ENCODE data around the gene PRPH2. TPM values are rescaled to one million over a fixed set of nuclear protein-coding genes. Genes with fewer than 3 reads are reported as not detected.

Gene PRPH2
- total RNA-seq, 6 experiments from 2014 or later, result 0.16 TPM; not detected in 5

DNA sequence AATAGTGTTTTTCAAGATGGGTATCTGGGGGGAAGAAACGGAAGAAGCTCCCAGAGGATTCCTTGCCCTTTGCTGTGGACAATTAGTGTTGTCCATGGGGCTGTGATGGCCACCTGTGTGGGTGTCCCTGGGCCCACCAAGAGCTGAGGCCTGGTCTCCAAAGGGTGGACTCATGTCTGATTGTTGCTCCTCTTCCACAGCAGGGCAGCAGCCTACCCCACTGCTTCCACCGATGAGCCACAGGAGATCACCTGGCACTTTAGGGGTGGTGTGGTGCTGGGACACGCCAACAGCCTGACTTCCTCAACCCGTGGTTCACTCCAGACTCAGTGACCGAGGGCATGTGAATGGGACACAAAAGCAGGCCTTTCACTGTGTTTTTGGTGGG, 25.1 kb downstream of the PRPH2 start:
- no peak overlapping the region for H3K4me3 ChIP-seq
- no peak overlapping the region for H3K27ac ChIP-seq
- ATAC-seq (peak in 1 of 4 donors; percentile 8), DNase-seq (peak in 1 of 3 donors; percentile 34)
- no peaks in the 10 kb centered on the region for H3K4me1 ChIP-seq
- intact Hi-C loops (cut with DNase I), result no loop called here
- H3K9me3 ChIP-seq, result no peaks in the 10 kb centered on the region
- no peaks in the 10 kb centered on the region for H3K27me3 ChIP-seq
- 83% methylated on average over 4 of the region's 5 CpGs for WGBS (ENCODE audit: insufficient coverage, low coverage, low lambda C conversion rate, missing lambda C conversion rate)
- H3K36me3 ChIP-seq, result peaks cover 0 to 18% (median 11%) of the 10 kb centered on the region in 4 donors
- TF ChIP-seq CTCF (IDR thresholded peaks at IDR 0.05) (no peak), POLR2A (IDR thresholded peaks at IDR 0.05) (no peak)

- TF ChIP-seq CTCF (IDR thresholded peaks at IDR 0.05) (no peak), POLR2A (IDR thresholded peaks at IDR 0.05) (no peak)
- H3K36me3 ChIP-seq, result peaks cover 0 to 23% (median 14%) of the 10 kb centered on the region in 4 donors
- no peak overlapping the region for H3K4me3 ChIP-seq
- intact Hi-C loops (cut with DNase I), result no loop called here
- WGBS (ENCODE audit: insufficient coverage, low coverage, low lambda C conversion rate, missing lambda C conversion rate), result 65% methylated on average over 5 of the region's 7 CpGs
- DNase-seq (peak in 1 of 3 donors; percentile 12), ATAC-seq (peak in 1 of 4 donors; percentile 18)
- H3K27ac ChIP-seq, result no peak overlapping the region
- no peaks in the 10 kb centered on the region for H3K4me1 ChIP-seq
- H3K9me3 ChIP-seq, result no peaks in the 10 kb centered on the region
- no peaks in the 10 kb centered on the region for H3K27me3 ChIP-seq
Observed at GRCh38 chr6:42696526-42697267, 25.7 kb downstream of the PRPH2 start.

GRCh38 chr6:42694586-42694985, 27.8 kb downstream of the PRPH2 start:
- H3K27ac ChIP-seq, result no peak overlapping the region
- no peaks in the 10 kb centered on the region for H3K27me3 ChIP-seq
- H3K36me3 ChIP-seq, result peaks cover 0 to 43% (median 26%) of the 10 kb centered on the region in 4 donors
- no peak overlapping the region for H3K4me3 ChIP-seq
- no peaks in the 10 kb centered on the region for H3K9me3 ChIP-seq
- no peak for TF ChIP-seq CTCF (IDR thresholded peaks at IDR 0.05)
- no peak for TF ChIP-seq POLR2A (IDR thresholded peaks at IDR 0.05)
- WGBS (ENCODE audit: insufficient coverage, low coverage, low lambda C conversion rate, missing lambda C conversion rate), result 81% methylated on average over 4 of the region's 4 CpGs
- intact Hi-C loops (cut with DNase I), result no loop called here
- no peak for ATAC-seq
- no peaks in the 10 kb centered on the region for H3K4me1 ChIP-seq
- peak in 1 of 3 donors; percentile 16 for DNase-seq

DNA sequence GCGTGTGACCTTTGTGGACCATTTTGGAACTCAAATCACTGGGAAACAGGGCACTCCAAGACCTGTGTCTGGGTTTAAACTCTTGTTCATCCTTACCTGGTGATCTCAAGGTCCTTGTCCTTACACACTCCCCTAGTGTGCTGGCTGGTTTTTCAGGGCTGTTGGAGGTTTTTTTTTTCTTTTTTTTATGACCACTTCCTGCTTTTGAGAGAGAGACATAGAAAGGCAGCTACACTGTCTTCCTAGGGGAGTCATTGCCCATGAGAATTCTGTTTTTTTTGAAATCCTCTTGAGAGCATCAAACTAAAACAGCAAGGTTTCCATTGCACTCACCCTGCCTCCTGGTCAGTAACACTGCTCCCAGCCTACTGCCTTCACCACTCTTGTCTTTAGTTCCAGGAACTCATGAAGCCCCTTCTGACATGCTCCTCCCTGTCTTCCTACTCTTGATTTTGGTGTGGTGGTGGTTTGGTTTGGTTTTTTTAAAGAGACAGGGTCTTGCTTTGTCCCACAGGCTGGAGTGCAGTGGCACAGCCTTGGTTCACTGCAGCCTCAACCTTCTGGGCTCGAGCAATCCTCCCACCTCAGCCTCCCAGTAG, 28.6 kb downstream of the PRPH2 start:
- Histone ChIP-seq H3K4me3 (no peak overlapping the region), H3K27me3 (no peaks in the 10 kb centered on the region), H3K4me1 (no peaks in the 10 kb centered on the region), H3K27ac (no peak overlapping the region), H3K9me3 (no peaks in the 10 kb centered on the region), H3K36me3 (peaks cover 0 to 51% (median 30%) of the 10 kb centered on the region in 4 donors)
- no peak for TF ChIP-seq CTCF (IDR thresholded peaks at IDR 0.05)
- no peak for TF ChIP-seq POLR2A (IDR thresholded peaks at IDR 0.05)
- DNase-seq (peak in 1 of 3 donors; percentile 6), ATAC-seq (no peak)
- intact Hi-C loops (cut with DNase I), result no loop called here
- 95% methylated on average over 2 of the region's 2 CpGs for WGBS (ENCODE audit: insufficient coverage, low coverage, low lambda C conversion rate, missing lambda C conversion rate)
